Measurements from ENCODE around the gene SLC16A8. TPM values are rescaled to one million over a fixed set of nuclear protein-coding genes. Genes with fewer than 3 reads are reported as not detected.

SLC16A8 gene
- total and polyA plus RNA-seq, 2 of the 13 experiments (the other 11 are each of a cell fraction or from before 2014, with no cell fraction given) = not detected

- peak; percentile 54; the same call in 1 of the 2 replicates for TF ChIP-seq ZNF503 (CRISPR knock-in tag; IDR thresholded peaks at IDR 0.05)
- no peak for TF ChIP-seq HCFC1 (IDR thresholded peaks at IDR 0.05; ENCODE audit: low read depth, low read length)
- no peak for TF ChIP-seq FLYWCH1 (CRISPR knock-in tag; IDR thresholded peaks at IDR 0.05)
- peak; percentile 52; the same call in 1 of the 2 replicates for TF ChIP-seq ERF (CRISPR knock-in tag; IDR thresholded peaks at IDR 0.05)
- TF ChIP-seq SMARCE1 (IDR thresholded peaks at IDR 0.05; ENCODE audit: borderline replicate concordance) = no peak
- TF ChIP-seq RARA (CRISPR knock-in tag; IDR thresholded peaks at IDR 0.05) = peak; percentile 78
- no peak for TF ChIP-seq HES4 (CRISPR knock-in tag; IDR thresholded peaks at IDR 0.05; ENCODE audit: borderline replicate concordance)
- peak; percentile 75; the same call in 1 of the 2 replicates for TF ChIP-seq KDM3A (CRISPR knock-in tag; IDR thresholded peaks at IDR 0.05; ENCODE audit: low read depth)
- TF ChIP-seq CBFB (CRISPR knock-in tag; IDR thresholded peaks at IDR 0.05) = 0 out of 2 replicates have a peak, but pooled peaks have one; percentile 38
- 0 out of 2 replicates have a peak, but pooled peaks have one; percentile 45 for TF ChIP-seq KDM2A (CRISPR knock-in tag; IDR thresholded peaks at IDR 0.05; ENCODE audit: borderline replicate concordance, low read depth)
- TF ChIP-seq ZNF597 (CRISPR knock-in tag; IDR thresholded peaks at IDR 0.05) = no peak
- peak; percentile 49; the same call in 1 of the 2 replicates for TF ChIP-seq ZNF792 (CRISPR knock-in tag; IDR thresholded peaks at IDR 0.05)
- 0 out of 2 replicates have a peak, but pooled peaks have one; percentile 49 for TF ChIP-seq ZSCAN31 (CRISPR knock-in tag; IDR thresholded peaks at IDR 0.05; ENCODE audit: low read depth)
- 0 out of 2 replicates have a peak, but pooled peaks have one; percentile 49 for TF ChIP-seq ZNF451 (CRISPR knock-in tag; IDR thresholded peaks at IDR 0.05)
- TF ChIP-seq ZNF615 (CRISPR knock-in tag; IDR thresholded peaks at IDR 0.05; ENCODE audit: borderline replicate concordance) = 0 out of 2 replicates have a peak, but pooled peaks have one; percentile 5
- 0 out of 2 replicates have a peak, but pooled peaks have one; percentile 39 for TF ChIP-seq ATF6 (CRISPR knock-in tag; conservative IDR thresholded peaks at IDR 0.05)
- 0 out of 2 replicates have a peak, but pooled peaks have one; percentile 59 for TF ChIP-seq KMT2A (CRISPR knock-in tag; IDR thresholded peaks at IDR 0.05)
- peak; percentile 32; the same call in 1 of the 2 replicates for TF ChIP-seq ZNF710 (CRISPR knock-in tag; IDR thresholded peaks at IDR 0.05; ENCODE audit: borderline replicate concordance)
- 0 out of 2 replicates have a peak, but pooled peaks have one; percentile 29 for TF ChIP-seq NR2F2 (IDR thresholded peaks at IDR 0.05; ENCODE audit: borderline replicate concordance, low read depth)
- TF ChIP-seq KDM6A (CRISPR knock-in tag; IDR thresholded peaks at IDR 0.05; ENCODE audit: low read depth) = peak; percentile 73; the same call in 1 of the 2 replicates
- TF ChIP-seq YY1 (IDR thresholded peaks at IDR 0.05; ENCODE audit: insufficient read depth, insufficient replicate concordance, low read depth, low read length) = peak; percentile 10
These were observed 23.9 kb upstream of the SLC16A8 start (continued) for GRCh38 chr22:38107692-38108515.
